Activated CD8-positive, alpha-beta memory T cell treated with anti-CD3 and anti-CD28 coated beads, Interleukin-2, amount 50 U/mL, for 4 hours (primary cell): Measurements from ENCODE around the gene MFRP.

Experiments used
- DNase-seq: peaks from one replicate; pipeline ENCODE4 v3.0.0-alpha.2; 2020

Gene MFRP

GRCh38 chr11:119316729-119317591, 29.5 kb downstream of the MFRP start, which contains the start of gene MCAM:
Gene MCAM, minus strand, starts transcription at chr11:119317130. Its CDS starts 29 bp downstream, at chr11:119317101.
- DNase-seq: no peak

DNA sequence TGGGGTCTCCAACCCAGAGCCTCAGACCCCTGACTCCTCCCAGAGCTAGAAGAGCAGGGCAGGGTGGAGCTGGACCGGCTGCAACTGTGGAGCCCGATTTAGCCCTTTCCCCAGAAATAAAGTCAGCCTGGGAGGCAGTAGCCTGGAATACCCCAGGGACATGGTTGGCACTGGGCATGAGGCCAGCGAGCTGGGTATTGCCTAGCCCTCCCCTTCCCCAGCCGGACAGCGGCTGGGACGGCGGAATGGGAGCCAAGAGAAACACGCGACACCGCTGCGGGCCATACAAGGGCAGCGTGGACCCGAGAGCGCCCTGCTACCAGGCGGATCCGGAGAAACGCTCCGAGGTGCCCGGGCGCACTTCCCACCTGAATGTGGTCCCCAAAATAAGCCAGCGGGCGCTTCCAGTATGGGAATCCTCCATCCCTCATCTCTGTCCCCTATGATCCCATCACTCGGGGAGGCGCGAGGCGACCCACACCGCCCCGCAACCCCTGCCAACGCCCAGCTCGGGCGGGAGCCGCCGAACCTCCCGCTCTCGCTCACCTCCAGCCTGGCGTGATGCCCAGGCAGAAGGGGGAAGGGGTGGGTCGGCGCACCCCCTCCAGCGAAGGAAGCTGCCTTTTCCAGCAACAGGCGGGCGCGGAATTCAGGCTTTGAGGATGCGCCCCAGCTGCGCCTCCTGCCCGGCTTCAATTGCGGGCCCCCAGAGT, 30.3 kb downstream of the MFRP start:
- no peak for DNase-seq

DNA sequence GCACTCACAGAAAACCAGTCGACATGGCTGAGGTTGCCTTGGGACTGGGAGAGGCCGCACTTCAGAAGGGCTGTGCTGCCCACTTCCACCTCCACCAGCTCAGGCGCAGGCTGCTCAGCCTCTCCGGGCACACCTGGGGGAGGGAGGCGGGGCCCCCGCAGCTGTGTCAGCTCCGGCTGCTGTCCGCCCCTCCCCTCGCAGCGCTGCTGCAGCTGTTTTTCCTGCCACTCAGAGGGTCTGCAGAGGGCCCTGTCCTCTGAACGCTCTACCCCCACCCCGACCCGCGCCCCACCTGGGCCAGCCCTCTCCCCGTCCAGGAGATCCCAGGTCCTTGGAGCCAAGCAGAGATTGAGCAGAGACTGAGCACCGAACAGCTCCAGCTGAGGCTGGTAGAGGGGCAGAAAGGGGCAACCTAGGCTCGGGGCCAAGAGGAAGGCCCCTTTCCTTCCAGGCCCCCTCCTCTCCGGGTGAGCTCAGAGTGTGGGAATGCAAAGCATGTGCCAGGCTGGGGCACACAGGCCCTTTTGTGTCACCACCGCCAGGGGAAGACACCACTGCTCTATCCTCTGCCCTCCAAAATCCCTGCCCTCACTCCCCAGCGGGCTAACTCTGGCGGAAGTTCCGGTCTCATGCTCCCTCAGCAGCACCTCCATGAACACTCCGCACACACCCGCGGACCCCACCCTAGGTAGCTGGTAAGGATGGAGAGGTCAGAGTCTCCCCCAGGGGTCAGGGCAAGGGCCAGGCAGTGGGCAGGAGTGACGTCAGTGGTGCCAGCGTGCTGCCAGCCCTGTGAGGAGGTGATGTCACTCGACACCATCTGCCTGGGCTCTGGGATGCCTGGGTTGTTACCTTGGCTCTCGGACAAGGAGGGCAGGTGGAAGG, 31.1 kb downstream of the MFRP start:
- DNase-seq: peak; percentile 63

- DNase-seq: no peak
These were observed 31.8 kb downstream of the MFRP start for GRCh38 chr11:119314726-119315125.

GRCh38 chr11:119310682-119311052, 35.8 kb downstream of the MFRP start:
- no peak for DNase-seq

DNA sequence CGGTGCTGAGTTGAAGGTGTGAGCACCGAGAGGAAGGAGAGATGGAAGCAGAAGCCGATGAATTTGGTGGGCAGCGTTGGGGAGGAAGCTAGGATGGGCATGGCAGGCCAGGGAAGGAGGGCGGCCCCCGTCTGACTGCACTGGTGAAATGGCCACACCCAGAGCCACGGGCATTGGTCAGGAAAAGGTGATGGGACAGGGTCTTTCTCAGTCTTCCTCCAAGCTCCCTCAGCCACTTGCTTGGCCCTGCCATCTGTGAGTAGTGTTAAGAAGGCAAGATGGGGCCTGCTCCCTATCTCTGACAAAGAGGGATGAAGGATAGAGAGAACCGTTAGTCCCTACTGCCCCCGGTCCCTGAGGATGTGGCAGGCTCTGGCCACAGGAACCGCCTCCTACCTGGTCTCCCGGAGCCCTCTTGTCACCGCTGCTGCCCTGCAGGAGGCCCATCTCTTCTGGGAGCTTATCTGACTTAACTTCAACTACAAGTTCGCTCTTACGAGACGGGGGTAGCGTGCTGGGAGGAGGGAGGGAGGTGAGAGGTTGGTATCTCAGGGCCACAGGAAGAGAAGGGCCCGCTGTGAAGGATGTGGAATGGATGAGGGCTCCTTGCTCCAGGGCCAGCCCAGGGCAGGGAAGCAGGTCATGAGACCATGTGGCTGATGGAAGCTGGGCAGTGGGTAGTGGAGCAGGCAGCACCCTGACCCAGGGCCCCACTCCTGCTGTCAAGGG, 36.4 kb downstream of the MFRP start:
- no peak for DNase-seq

GRCh38 chr11:119309411-119309810, 37.1 kb downstream of the MFRP start:
- no peak for DNase-seq

DNA sequence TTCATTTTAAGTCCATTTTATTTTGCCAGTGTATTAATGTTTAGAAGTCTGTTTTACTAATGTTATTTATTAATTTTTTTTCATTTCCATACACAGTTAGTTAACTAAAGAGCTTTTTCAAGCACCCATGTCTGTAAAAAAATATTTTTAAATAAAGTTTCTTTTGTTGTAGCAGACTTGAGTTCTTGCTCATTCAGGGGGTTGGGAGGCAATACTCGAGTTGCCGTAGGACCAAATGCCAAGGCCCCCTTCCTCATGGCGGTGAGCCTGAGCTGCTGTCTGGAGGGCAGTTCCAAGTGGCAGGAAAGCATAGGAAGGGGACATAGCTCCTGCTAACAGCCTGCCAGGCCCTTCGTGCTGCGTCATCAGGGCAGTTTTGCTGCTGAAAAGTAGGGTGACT, 38.5 kb downstream of the MFRP start:
- DNase-seq: no peak

DNA sequence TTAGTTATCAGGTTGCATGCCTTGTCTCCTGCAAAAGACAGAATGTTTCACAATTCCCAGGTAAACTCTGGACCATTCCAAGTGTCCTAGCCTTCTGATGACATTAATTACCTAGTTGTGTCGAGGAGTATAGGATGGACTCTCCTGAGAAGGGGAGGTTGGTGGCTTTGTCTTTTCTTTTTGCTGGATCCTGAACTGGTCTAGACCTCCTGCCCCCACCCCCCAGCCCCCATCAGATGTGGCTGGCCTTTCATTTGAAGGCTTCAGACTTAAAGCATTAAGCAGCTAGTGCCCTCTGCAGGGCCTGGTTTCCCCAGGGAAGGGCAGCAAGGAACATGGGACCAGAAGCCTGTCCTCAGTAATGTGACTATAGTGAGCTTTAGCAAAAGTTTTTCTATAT, 39.3 kb downstream of the MFRP start:
- no peak for DNase-seq

- peak; percentile 36 for DNase-seq
These were observed 40.1 kb downstream of the MFRP start for GRCh38 chr11:119306373-119306890.

GRCh38 chr11:119305556-119306372, 40.7 kb downstream of the MFRP start:
- no peak for DNase-seq

- DNase-seq: no peak
These were observed 43.2 kb downstream of the MFRP start for GRCh38 chr11:119303227-119303718.

- DNase-seq: no peak
These were observed 46.1 kb downstream of the MFRP start for GRCh38 chr11:119300198-119300964.

DNA sequence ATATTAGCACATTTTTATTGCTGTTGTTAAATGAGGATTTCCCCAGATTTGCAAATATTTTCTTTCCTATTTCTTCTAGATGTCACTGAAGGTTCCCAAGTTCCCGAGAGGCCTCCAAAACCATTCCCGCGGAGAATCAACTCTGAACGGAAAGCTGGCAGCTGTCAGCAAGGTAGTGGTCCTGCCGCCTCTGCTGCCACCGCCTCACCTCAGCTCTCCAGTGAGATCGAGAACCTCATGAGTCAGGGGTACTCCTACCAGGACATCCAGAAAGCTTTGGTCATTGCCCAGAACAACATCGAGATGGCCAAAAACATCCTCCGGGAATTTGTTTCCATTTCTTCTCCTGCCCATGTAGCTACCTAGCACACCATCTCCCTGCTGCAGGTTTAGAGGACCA, 47.1 kb downstream of the MFRP start:
- DNase-seq: no peak

GRCh38 chr11:119298726-119299125, 47.8 kb downstream of the MFRP start:
- DNase-seq: no peak

DNA sequence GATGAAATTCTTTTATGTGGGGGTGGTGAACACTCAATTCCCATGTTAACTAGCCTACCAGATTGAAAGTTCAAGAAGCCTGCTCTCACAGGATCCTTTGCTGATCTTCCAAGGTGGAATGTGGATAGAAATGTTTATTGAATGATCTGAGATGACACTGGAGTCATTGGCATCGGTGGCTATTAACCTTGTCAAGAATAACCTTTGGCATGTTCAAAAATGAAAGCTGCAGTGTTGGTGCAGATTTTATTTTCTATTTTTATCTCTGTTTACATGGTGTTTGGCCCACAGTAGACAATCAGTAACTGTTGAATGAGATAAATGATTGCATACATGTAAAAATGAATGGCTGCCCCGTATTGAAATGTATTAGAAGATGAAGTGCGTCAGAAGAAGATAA, 48.6 kb downstream of the MFRP start:
- DNase-seq: no peak

DNA sequence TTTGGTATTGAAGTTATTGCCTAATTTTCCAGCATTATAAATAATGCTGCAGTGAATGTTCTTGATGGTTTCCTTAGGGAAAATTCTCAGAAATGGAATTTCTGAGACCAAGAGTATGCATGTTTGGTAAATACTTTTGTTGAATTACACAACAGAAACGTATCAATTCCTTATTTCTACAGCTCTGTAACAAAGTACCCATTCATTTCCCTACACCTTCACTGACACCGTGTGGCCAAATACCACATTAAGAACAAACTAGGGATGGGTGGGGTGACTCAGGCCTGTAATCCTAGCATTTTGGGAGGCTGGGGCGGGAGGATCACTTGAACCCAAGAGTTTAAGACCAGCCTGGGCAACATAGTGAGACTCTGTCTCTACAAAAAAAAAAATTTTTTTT, 51.3 kb downstream of the MFRP start:
- DNase-seq: no peak

- no peak for DNase-seq
These were observed 53.0 kb downstream of the MFRP start for GRCh38 chr11:119293461-119293860.

GRCh38 chr11:119290894-119291497, 55.5 kb downstream of the MFRP start:
- no peak for DNase-seq
